CD4-positive, alpha-beta T cell treated with Interleukin-6 at 100 ng/mL for 8 hours (primary cell): Measurements from ENCODE around the gene SCN1A.
"Not testable (repeated sequence)": the region's sequence is repeated elsewhere in the genome, so short reads cannot be mapped to it uniquely, and the experiment has no call there.

ENCODE experiments used
- DNase-seq: peaks from one replicate; pipeline ENCODE4 v3.0.0-alpha.2; 2020; ENCODE audit warnings: mixed read lengths, low spot score

SCN1A gene

GRCh38 chr2:166127217-166128155 is at the start of gene SCN1A:
TSS of gene SCN1A (minus strand) at chr2:166128020. CDS start at chr2:166073621, 54,399 bp downstream.
- no peak for DNase-seq

GRCh38 chr2:166173263-166173662 is 45.4 kb upstream of the SCN1A start:
- no peak for DNase-seq

DNA sequence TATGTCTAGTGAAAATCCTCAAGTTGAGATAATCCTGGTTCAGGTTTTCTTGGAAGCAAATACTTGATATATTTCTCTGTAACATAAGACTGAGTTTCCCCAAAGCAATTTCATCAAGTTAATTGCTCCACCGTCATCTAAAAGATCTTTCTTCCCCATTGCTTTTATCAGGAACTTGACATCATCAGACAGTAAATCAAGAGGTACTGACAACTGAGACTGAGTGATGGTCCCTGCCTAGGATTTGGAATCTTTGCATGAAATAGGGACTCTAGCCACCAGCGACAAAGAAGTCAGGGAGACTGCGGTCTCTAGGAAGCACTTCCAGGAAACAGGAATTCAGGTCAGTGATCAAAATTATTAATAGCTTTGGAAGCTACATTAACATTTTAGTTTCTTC is 43.4 kb upstream of the SCN1A start:
- no peak for DNase-seq

DNA sequence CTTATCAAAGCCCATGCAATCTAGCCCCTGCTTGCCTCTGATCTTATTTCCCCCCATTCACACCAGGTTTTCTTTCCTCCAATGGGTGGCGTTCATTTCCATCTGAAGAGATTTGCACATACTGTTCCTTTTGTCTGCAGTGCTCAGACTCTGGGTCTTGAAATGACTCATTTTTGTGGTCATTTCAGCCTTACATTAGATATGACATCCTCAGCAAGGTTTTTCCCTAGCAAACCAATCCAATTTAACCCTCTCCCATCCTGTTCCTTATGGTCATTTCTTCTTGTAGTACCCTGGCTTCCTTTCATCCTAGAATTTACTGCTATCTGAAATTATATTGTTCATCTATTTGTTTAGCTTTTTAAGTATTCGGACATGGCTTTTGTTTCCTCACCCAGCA is 42.5 kb upstream of the SCN1A start:
- no peak for DNase-seq

DNA sequence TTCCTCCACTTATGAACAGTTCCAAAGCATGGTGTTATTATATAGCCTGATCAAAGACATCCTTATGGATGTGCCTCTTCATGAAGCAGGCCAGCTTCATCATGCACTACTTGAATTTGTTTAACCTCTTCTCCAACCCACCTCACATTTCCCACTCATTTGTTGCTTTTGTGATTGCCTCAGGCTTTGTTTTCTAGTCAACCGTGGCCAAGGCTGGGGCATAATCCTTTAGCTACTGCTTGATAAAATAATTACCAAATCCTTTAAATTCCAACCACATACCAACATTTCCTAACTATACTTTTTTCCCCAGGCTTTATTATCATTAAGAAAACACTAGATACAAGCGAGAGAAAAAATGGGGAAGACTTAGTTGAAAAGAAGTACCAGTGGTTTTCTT is 39.6 kb upstream of the SCN1A start:
- DNase-seq: no peak

- DNase-seq: no peak
Observed at GRCh38 chr2:166163775-166164174, 36.0 kb upstream of the SCN1A start.

GRCh38 chr2:166158546-166158945 is 30.7 kb upstream of the SCN1A start:
- DNase-seq: no peak

DNA sequence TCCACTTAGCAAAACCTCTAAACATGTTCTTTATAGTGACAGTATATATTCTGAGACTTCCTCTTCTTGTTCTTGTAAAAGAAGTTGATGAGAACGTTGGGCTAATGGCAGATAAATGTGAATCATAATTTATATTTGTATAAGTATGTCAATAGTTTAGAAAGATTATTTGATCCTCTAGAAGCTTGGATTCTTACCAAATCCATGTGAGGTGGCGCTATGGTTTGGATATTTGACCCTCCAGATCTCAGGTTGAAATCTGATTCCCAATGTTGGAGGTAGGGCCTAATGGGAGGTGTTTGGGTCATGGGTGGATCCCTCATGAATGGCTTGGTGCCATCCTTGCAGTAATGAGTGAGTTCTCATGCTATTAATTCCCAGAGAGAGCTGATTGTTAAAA is 29.8 kb upstream of the SCN1A start:
- DNase-seq: no peak

DNA sequence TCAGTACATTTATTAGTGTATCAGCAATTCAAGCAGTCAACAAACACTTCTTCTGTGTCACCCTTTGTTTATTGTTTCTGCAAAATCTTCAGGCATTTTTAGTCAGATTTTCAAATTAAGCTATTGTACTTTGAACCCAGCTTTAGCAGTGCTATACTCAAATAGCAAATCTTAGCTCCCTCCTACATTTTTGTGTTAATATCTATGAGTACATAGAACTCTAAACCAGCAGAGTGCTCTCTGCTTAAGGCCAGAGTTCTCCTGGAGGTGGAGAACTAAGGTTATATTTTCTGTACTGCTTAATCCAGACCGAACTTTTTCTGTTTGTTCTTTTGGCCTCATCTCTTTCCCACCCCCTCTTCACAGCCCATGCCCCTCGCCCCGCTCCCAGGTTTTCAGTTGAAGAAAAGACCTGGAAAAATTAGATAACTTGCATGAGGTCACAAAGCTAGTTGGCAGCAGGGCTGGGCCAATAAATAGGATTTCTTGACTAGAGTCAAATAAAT is 29.2 kb upstream of the SCN1A start:
- DNase-seq: no peak

- no peak for DNase-seq
Observed at GRCh38 chr2:166155589-166155988, 27.8 kb upstream of the SCN1A start.

DNA sequence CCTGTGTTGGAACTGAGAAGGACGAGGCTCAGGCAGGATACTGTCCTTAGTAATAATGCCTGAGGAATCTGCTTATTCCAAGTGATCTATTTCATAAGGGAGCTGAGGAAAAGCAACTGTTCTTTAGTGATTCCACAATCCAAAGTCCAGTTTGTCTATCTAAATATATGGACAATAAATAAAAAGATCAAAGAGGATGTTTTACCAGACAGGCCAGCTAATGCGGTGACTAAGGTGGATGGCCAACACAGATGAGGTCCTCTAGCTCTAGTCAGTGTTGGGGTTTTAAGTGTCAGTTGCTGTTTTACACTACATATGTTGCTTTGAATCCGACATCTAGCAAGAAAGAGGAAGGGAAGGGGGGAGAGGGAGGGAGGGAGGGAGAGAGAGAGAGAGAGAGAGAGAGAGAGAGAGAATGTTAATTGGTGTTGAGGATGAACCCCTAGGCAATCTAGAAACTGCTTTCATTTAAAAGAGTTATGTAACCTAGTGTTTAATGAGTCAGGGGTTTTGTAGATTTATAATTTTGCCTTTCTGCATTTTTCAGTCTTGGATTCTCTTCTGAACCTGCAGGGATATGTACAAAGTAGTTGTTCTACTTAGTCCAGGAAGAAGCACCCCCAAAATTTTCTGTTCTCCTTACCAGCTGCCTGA is 27.0 kb upstream of the SCN1A start:
- DNase-seq: no peak

DNA sequence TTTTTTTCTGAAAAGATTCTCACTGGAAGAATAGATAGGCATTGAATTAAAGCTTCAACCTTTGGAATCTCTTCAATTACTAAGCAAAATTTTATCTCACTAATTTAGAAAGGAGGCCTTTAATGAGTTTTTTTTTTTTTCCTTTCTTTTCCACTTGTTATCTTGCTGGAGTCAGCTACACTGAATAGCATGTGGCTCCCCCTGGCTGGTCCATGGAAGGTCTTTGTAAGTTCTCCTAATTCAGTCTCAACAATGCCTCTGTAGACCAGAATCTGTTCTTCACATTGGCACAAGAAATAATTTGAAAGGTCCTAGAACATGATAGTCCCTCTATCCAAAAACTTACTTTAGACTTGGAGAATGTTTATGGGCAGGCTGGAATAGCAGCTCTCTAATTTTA is 24.2 kb upstream of the SCN1A start:
- no peak for DNase-seq

DNA sequence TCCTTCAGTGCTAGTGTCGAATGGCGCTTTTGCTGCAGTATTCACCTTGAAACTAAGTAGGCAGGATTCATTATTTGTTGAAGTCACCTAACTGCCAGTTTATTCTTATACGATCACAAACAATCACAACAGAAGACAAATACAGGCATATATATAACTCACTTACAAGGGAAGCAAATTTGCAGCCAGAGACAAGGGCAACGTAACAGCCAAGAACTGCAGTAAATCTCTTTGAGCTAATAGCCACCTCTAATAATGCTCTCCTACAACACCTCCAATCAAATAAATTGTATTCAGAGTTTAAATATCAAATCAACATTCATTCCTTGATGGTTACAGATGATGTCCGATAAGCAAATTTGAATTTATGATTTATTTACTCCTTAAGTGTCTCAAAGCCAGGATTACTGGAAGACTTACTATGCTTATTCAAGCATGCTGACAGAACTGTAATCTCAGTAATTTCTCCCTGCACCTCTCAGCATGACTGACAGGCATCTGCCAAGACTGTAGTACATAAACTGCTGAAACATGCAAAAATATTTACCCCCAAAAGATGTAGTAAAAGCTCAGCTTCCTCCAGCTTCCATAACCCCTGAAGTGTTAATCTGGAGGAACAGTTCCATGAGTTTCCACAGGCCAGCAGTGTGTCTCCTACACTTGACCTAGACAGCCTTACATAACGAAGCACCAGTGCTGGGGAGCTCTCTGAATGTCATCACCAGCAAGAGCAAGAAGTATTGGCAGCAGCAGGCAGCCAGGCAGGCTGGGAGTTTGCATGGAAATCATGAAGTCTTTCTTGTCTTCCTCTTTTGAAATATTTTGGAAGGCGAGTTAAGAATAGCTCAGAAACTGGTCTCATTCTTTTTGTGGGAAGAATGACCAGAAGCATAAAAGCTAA is 20.9 kb upstream of the SCN1A start:
- no peak for DNase-seq

DNA sequence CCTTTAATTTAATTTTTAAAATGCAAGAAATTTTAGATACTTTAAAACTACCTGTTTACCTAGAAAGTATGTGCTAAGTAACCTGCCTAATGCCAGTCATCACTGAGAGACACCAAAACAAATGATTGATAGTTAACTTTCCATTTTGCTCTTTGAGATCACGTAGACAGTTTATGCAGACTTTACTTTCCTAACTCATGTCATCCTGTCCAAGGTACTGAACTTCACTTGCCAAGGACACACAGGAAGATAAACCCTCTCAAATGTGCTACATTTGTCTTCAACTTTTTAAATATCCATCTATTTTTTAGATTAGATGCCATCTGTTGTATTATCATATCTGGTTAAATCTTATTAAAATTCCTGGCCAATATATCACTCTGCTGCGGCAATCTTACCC is 20.1 kb upstream of the SCN1A start:
- no peak for DNase-seq

- no peak for DNase-seq
Observed at GRCh38 chr2:166144071-166144470, 16.3 kb upstream of the SCN1A start.

DNA sequence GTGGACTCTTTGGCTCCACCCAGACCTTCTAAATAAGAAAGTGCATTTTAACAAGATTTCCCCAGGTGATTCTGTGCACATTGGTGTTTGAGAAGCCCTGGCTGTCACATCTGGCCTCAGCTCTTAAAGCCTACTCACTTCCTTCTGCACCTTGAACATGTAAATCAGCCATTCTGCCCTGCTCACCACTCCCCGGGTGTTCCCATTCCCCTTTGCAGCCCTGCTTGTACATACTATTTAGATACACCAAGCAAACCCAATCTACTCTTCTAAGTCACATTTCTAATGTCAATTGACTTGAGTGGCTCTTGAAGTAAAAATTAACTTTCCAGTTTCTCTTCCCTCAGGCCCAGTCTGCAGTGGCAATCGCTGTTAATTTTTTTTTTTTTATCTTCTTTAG is 13.1 kb upstream of the SCN1A start:
- no peak for DNase-seq

DNA sequence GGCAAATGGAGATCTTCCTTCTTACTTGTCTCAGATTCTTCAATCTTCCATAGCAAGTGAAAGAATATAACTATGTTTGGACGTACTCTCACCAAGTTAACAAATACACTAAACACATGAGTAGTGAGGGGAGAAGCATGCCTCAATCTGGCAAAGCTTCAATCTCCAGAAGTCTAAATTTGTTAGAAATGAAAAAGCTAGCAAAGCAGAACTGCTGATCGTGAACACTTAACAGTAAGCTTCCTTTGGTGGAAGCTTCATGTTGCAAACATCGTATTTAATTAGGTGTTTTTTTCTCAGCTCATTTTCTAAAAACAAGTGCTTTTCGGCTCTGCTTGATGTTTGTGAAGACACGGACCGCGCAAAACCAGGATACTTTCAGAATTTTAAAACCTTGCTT is 12.7 kb upstream of the SCN1A start:
- DNase-seq: no peak

DNA sequence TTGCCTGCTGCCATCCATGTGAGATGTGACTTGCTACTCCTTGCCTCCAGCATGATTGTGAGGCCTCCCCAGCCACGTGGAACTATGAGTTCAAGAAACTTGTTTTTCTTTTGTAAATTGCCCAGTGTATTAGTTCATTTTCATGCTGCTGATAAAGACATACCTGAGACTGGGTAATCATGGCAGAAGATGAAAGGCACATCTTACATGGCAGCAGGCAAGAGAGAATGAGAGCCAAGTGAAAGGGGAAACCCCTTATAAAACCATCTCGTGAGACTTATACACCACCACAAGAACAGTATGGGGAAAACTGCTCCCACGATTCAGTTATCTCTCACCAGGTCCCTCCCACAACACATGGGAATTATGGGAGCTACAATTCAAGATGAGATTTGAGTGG is 11.7 kb upstream of the SCN1A start:
- DNase-seq: not testable (repeated sequence)

- DNase-seq: no peak
Observed at GRCh38 chr2:166138667-166139066, 10.8 kb upstream of the SCN1A start.

GRCh38 chr2:166138144-166138543 is 10.3 kb upstream of the SCN1A start:
- DNase-seq: no peak

DNA sequence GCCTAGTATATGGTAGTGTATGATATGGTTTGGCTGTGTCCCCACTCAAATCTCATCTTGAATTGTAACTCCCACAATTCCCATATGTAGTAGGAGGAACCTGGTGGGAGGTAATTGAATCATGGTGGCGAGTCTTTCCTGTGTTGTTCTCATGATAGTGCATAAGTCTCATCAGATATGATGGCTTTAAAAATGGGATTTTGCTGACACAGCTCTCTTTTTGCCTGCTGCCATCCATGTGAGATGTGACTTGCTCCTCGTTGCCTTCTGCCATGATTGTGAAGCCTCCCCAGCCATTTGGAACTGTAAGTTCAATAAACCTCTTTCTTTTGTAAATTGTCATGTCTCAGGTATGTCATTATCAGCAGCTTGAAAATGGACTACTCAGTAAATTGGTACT is 9.5 kb upstream of the SCN1A start:
- DNase-seq: no peak

- DNase-seq: no peak
Observed at GRCh38 chr2:166135849-166136258, 8.0 kb upstream of the SCN1A start.
